GM21360 (cell line): ENCODE data around the gene SPN.
"Not testable (repeated sequence)": the region's sequence is repeated elsewhere in the genome, so short reads cannot be mapped to it uniquely, and the experiment has no call there.

Experiments
- ATAC-seq: cut with Tn5 transposase; IDR thresholded peaks from one replicate; pipeline ENCODE4 v1.9.1; 2021; ENCODE audit warnings: mild to moderate bottlenecking, moderate library complexity; ENCODE audit not compliant: unreplicated experiment

The SPN gene

DNA sequence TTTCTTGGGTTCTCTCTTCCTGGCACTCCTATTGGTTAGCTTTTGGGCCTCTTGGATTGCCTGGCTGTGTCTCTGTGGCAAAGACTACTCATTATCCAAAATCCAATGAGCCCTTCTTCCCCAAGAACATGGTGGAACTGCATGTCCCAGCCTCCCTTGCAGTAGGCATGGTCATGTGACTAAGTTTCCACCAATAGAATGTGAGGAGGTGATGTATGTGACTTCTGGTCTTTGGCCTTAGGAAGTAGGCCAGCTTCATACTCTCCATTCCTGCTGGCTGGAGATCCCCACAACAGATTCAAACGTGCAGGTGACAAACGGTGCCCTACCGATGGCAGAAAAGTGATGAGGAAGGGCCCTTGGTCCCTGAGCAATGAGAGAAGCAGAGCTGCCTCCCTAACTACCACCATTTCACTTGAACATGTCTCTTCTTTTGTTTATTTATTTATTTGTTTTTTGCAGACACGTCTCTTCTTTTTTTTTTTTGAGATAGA, 17.3 kb upstream of the SPN start:
- ATAC-seq: no peak

DNA sequence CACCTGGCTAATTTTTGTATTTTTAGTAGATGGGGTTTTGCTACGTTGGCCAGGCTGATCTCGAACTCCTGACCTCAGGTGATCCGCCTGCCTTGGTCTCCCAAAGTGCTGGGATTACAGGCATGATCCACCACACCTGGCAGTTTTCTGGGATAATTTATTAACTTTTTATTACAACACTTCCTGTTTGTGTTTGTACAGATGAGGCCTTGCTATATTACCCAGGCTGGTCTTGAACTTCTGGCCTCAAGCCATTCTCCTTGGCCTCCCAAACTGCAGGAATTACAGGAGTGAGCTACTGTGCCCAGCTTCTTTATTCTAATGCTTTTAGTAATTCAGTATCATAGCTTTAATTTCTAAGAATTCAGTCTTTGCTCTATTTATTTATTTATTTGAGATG, 16.1 kb upstream of the SPN start:
- no peak for ATAC-seq

DNA sequence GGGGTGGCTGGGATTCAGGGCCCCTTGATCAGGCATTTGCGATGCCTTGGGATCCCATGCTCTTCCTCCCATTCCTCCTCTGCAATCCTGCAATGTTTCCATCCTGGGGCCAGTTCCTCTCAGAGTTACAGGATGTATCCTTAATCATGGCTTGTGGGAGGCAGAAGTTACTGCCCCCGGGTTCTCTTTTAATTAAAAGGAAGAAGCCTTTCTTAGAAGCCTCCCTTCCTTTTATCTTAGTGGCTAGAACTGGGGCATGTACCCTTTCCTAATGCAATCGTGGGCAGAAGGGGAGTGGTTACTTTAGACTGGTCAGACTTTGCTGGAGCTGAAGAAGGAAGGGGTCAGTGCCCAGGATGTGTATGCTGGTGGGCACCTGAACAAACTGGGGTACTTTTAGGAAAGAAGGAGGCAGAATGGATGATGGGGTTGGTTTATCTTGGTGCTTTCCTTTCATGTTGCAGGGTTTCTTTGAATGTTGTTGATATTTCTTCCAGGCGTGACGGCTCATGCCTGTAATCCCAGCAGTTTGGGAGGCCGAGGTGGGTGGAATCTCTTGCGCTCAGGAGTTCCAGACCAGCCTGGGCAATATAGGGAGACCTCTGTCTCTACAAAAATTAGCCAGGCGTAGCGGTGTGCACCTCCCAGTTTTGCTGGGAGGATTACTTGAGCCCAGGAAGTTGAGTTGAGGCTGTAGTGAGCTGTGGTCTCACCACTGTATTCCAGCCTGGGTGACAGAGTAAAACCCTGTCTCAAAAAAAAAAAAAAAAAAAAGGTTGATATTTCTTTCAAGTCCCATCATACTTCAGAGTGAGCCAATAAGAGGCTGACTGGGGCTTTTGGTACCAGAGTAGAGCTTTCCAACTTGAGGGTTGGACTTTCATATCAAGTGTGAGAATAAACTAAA, 13.2 kb upstream of the SPN start:
- ATAC-seq: no peak

DNA sequence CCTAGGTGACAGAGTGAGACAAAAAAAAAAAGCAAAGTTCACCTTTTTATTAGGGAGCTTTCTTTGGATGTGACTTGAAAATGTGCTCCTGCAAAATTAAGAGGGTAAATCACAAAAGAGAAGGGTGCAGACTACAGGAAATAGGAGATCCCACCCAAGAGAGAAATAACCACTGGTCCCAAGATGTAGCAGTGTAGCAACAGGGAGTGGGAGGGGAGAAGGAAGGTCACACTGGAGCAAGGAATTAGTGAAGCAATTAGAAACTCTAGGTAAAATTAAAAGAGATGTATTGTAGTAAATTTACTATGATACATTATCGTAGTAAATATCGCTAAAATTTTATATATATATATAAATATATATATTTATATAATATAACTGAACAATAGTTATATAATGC, 12.3 kb upstream of the SPN start:
- no peak for ATAC-seq

DNA sequence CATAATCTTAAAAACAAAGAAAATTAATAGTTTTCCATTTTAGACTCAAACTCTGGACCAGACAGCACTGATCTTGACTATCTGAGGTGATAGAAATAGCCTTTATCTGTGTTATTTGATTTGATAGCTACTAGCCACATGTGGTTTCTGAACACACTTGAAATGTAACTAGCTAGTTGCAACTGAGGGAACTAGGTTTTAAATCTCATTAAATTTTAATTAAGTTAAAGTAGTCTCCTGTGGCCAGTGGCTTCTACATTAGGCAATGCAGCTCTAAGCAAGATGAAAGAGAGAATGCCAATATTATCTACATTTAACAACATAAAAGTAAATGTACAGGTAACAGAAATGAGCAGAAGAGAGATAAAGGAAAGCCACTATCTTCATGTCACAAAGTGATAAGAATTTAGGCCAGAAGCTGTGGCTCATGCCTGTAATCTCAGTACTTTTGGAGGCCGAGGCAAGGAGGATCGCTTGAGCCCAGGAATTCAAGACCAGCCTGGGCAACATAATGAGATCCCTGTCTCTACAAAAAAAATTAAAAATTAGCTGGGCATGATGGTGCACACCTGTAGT, 11.2 kb upstream of the SPN start:
- ATAC-seq: no peak

DNA sequence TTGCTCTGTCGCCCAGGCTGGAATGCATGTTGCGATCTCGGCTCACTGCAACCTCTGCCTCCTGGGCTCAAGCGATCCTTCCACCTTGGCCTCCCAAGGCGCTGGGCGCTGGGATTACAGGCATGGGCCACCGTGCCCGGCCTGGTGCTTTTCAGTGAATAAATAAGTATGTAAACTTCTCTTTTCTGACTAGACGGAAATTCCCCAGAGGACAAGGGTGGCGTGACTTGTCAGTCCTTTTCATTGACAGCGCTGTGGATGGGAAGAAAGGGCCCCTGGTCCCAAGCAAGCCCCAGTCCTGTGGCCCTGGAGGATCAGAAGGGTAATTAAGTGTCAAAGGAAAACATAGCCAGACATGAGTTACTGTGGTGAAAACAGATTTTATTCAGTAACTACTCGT, 9.6 kb upstream of the SPN start:
- no peak for ATAC-seq

DNA sequence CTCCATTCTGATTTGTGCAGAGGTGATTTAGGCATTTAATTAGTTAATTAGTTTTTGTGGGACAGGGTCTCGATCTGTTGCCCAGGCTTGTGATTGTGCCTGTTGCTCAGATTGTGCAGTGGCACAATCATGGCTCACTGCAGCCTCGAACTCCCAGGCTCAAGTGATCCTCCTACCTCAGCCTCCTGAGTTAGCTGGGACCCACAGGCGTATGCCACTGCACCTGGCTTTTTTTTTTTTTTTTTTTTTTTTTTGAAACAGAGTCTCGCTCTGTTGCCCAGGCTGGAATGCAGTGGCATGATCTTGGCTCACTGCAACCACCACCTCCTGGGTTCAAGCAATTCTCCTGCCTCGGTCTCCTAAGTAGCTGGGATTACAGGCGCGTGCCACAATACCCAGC, 9.2 kb upstream of the SPN start:
- not testable (repeated sequence) for ATAC-seq

DNA sequence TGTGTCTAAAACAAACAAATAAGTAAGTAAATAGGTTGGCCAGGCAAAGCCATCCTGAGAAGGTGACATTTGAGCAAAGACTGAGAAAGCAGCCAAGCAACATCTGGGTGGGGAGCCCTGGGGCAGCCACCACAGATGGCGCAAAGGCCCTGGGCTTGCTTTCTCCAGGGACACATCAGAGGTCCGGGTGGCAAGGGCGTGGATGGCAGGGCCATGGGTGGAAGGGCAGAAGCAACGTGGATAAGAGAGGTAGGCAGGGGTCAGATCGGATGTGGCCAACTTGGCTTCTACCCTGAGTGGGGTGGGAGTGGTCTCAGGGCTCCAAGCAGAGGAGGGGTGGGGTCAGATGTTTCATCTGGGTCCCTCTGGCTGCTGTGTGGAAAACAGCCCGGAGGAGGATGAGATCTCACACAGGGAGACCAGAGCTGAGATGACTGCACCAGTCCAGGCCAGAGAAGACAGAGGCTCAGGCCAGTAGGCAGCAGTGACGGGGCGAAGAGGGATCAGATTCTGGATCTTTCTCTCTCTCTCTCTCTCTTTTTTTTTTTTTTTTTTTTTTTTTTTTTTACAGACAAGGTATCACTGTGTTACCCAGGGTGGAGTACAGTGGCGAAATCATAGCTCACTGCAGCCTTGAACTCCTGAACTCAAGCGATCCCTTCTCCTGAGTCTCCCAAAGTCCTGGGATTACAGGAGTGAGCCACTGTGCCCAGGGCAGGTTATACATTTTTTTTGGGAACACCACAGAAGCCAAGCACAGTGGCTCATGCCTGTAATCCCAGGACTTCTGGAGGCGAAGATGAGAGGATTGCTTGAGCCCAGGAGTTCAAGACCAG, 6.1 kb upstream of the SPN start:
- ATAC-seq: no peak

DNA sequence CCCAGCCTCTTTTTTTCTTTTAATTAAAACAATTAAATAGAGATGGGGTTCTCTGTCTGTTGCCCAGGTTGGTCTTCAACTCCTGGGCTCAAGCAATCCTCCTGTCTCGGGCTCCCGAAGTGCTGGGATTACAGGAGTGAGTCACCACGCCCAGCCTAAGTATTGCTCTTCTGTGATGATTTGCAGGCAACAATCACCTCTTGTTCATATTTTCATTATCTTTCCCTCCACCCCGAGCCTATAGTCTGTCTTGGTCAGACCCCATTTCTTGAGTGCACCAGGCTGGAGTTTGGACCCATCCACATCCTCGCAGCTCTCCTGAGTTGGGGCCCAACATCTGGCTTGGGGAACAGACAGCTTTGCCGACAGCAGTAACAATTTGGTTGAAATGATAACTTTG, 4.3 kb upstream of the SPN start:
- ATAC-seq: no peak

DNA sequence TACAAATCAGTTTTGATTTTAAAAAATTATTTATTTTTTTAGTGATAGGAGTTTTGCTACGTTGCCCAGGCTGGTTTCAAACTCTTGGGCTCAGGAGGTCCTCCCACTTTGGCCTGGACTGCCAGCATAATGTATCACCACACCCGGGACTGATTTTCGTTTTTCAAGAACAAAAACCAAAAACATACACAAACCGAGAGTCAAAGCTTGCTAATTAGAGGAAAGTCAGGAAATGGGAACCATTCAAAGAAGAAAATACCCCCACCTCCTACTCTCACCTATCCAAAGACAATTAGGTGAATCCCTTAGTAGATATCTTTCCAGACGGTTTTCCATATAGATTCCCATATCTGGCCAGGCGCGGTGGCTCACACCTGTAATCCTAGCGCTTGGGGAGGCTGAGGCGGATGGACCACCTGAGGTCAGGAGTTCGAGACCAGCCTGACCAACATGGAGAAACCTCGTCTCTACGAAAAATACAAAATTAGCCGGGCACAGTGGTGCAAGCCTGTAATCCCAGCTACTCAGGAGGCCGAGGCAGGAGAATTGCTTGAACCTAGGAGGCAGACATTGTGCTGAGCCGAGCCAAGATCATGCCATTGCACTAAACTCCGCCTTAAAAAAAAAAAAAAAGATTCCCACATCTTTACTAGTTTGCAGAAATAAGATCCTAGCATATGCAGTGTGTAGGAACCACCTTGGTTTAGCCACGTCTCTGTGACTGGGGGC, 883 bp upstream of the SPN start:
- no peak for ATAC-seq

DNA sequence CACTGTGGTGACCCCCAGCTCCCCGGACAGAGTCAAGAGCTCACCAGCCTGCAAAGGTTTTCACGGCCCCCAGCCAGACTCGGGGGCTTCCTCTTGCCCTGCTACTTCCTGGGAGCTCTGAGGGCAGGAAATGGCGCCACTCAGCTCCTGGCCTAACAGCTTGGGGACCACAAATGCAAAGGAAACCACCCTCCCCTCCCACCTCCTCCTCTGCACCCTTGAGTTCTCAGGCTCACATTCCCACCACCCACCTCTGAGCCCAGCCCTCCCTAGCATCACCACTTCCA, 375 bp upstream of the SPN start:
- ATAC-seq: no peak

DNA sequence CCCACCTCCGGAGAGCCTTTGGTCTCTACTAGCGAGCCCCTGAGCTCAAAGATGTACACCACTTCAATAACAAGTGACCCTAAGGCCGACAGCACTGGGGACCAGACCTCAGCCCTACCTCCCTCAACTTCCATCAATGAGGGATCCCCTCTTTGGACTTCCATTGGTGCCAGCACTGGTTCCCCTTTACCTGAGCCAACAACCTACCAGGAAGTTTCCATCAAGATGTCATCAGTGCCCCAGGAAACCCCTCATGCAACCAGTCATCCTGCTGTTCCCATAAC, 702 bp downstream of the SPN start:
- ATAC-seq: no peak

DNA sequence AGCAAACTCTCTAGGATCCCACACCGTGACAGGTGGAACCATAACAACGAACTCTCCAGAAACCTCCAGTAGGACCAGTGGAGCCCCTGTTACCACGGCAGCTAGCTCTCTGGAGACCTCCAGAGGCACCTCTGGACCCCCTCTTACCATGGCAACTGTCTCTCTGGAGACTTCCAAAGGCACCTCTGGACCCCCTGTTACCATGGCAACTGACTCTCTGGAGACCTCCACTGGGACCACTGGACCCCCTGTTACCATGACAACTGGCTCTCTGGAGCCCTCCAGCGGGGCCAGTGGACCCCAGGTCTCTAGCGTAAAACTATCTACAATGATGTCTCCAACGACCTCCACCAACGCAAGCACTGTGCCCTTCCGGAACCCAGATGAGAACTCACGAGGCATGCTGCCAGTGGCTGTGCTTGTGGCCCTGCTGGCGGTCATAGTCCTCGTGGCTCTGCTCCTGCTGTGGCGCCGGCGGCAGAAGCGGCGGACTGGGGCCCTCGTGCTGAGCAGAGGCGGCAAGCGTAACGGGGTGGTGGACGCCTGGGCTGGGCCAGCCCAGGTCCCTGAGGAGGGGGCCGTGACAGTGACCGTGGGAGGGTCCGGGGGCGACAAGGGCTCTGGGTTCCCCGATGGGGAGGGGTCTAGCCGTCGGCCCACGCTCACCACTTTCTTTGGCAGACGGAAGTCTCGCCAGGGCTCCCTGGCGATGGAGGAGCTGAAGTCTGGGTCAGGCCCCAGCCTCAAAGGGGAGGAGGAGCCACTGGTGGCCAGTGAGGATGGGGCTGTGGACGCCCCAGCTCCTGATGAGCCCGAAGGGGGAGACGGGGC, 1.3 kb downstream of the SPN start:
- ATAC-seq: no peak

DNA sequence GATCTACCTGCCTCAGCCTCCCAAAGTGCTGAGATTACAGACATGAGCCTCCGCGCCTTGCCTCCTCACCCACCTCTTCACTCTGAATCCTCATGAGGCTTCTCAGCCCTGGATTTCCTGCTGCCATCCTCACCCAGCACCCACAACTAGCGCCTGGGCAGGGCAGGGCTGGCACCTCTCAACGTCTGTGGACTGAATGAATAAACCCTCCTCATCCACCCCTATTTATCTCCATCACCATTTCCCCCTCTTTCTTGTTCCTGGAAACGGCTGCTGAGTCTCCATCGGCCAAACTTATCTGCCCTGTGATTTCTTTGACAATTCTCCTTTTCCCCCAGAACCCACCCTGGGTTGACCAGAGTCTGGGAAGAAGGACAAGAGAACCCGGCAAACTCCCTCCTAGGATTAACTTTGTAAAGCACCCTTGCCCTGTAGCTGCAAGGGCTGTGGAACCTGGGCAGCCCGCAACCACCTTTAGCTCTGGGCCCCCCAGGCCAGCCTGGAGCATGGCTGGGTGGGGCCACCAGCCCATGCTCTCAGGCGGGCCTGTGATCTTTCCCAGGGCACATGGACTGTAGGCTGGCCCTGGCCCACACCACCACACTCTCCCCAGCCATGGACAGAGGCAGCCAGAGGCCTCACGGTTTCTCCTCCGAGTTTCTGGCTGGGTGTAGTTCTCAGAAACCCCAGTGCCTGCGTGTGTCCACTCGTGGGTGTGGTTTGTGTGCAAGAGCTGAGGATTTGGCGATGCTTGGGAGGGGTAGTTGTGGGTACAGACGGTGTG, 2.4 kb downstream of the SPN start:
- ATAC-seq: no peak

DNA sequence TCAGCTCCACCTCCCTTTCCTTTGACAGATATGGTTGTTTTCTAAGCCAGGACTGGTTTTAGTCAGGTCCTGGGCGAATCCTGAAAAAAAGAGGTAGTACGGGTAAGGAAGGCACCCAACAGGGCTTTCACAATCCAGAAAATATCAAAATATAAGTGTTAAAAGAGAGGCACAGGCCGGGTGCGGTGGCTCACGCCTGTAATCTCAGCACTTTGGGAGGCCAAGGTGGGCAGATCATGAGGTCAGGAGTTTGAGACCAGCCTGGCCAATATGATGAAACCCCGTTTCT, 4.2 kb downstream of the SPN start:
- ATAC-seq: not testable (repeated sequence)

DNA sequence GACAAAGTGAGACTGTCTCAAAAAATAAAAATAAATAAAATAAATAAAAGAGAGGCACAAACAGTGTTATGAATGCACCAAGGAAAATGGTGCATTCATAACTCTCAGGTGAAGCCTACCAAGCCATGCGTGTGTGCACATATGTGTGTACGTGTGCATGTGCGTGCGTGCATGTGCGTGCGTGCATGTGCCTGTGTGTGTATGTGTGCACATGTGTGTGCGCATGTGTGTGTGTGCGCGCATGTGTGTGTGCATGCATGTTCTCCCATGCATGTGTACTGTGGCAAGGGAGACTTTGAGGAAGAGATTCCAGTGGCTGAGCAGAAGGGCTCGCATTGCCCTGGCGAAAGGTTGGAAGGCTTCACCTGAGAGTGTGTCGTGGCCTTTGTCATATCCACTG, 4.7 kb downstream of the SPN start:
- no peak for ATAC-seq

DNA sequence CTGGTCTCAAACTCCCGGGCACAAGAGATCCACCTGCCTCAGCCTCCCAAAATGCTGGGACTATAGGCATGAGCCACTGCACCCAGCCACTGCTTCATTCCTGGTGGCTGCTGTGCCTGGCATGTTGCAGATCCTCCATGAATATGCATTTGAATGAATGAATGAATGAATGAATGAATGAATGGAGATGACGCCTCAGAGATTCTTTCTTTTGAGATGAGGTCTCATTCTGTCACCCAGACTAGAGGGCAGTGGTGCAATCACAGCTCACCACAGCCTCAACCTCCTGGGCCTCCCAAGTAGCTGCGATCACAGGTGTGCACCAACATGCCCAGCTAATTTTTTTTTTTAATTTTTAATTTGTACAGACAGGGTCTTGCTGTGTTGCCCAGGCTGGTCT, 5.2 kb downstream of the SPN start:
- ATAC-seq: no peak

DNA sequence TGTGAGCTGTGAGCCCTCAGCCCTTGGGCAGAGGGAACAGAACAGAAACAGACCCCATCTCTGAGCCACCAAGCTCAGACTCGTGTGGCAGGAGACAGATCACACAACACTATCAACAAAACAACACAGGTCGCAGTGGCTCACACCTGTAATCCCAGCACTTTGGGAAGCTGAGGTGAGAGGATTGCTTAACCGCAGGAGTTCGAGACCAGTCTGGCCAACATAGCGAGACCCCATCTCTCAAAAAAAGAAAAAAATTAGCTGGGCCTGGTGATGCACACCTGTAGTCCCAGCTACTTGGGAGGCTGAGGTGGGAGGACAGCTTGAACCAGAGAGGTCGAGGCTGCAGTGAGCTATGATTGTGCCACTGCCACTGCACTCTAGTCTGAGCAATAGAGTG, 10.5 kb downstream of the SPN start:
- ATAC-seq: no peak

DNA sequence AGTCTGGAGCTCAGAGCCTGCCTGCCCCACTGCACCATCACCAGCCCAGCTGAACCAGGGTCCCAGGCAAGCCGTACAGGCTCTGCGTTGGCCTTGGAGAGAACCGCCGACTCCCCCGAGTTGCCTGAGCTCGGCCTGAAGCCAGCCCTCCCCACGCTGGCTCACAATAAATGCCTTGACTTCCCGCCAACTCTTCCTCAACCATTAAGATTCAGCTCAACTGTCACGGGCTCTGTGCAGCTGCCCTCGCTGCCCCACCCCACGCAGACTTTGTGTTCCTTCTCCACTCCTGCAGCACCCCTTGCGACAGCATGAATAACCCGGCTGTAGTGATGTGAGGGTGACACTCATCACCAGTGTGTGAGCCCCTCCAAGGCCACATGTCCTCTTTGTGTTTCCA, 11.1 kb downstream of the SPN start:
- no peak for ATAC-seq
